IMR-90 (cell line): Measurements from ENCODE around the gene ABCA12.

ENCODE experiments used
- POLR2A ChIP-seq: IDR thresholded peaks from 2 replicates; pipeline ENCODE4 v1.6.1; 2012; ENCODE audit warnings: mild to moderate bottlenecking, low read depth, low read length
- RAD21 ChIP-seq: IDR thresholded peaks from 2 replicates; pipeline ENCODE4 v1.6.1; 2012; ENCODE audit warnings: low read length, improper control_type of control experiment
- SMC3 ChIP-seq: fragments of 150-350 bp; IDR thresholded peaks from 2 replicates; pipeline ENCODE4 v1.6.1; 2016; ENCODE audit warnings: low read depth, mild to moderate bottlenecking, antibody characterized with exemption, low read length, moderate library complexity
- TF ChIP-seq, protein P1 (sequence below): conservative IDR thresholded peaks from 2 replicates; pipeline ENCODE4 v1.5.1; 2012; ENCODE audit warnings: mild to moderate bottlenecking, low read depth, low read length, improper control_type of control experiment
- TF ChIP-seq, protein P2 (sequence below): fragments of 150-350 bp; IDR thresholded peaks from 2 replicates; pipeline ENCODE4 v1.6.1; 2017; ENCODE audit warnings: mild to moderate bottlenecking, antibody characterized with exemption, low read length, low read depth

DNA sequence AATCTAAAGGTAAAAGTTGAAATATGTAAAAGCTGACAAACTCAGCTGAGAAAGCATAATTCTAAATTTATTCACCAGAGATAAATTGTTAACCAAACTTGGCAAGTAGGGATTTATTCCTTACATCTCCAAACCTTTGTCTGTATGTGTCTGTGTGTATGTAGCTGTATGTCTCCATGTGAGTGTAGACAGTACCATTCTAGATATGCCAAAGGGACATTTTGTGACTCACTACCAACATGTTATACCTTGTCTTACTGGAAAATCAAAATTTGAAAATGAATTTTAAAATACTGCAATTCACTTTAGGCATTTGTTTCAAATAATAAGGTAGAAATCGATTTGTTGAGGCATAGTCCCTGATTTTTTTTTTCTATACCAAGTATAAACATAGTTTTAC lies 102.1 kb downstream of the ABCA12 start:
- TF ChIP-seq, protein P1, sequence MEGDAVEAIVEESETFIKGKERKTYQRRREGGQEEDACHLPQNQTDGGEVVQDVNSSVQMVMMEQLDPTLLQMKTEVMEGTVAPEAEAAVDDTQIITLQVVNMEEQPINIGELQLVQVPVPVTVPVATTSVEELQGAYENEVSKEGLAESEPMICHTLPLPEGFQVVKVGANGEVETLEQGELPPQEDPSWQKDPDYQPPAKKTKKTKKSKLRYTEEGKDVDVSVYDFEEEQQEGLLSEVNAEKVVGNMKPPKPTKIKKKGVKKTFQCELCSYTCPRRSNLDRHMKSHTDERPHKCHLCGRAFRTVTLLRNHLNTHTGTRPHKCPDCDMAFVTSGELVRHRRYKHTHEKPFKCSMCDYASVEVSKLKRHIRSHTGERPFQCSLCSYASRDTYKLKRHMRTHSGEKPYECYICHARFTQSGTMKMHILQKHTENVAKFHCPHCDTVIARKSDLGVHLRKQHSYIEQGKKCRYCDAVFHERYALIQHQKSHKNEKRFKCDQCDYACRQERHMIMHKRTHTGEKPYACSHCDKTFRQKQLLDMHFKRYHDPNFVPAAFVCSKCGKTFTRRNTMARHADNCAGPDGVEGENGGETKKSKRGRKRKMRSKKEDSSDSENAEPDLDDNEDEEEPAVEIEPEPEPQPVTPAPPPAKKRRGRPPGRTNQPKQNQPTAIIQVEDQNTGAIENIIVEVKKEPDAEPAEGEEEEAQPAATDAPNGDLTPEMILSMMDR: no peak
- TF ChIP-seq RAD21: no peak
- TF ChIP-seq, protein P2, sequence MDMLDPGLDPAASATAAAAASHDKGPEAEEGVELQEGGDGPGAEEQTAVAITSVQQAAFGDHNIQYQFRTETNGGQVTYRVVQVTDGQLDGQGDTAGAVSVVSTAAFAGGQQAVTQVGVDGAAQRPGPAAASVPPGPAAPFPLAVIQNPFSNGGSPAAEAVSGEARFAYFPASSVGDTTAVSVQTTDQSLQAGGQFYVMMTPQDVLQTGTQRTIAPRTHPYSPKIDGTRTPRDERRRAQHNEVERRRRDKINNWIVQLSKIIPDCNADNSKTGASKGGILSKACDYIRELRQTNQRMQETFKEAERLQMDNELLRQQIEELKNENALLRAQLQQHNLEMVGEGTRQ: no peak
- TF ChIP-seq SMC3: no peak
- no peak for TF ChIP-seq POLR2A
